Nucleus accumbens (tissue), 56 donors: Measurements from ENCODE around the gene BTBD6.
"Not testable (repeated sequence)": the region's sequence is repeated elsewhere in the genome, so short reads cannot be mapped to it uniquely, and the experiment has no call there.

ENCODE experiments used
- DNase-seq, 56 donors: peaks; one replicate each; lab custom pipeline; 2025; lab: John Stamatoyannopoulos, UW

BTBD6 gene

GRCh38 chr14:105287249-105288102 is 39.1 kb downstream of the BTBD6 start:
- no peak for DNase-seq

GRCh38 chr14:105288936-105289335 is 40.6 kb downstream of the BTBD6 start:
- DNase-seq = not testable (repeated sequence)

DNA sequence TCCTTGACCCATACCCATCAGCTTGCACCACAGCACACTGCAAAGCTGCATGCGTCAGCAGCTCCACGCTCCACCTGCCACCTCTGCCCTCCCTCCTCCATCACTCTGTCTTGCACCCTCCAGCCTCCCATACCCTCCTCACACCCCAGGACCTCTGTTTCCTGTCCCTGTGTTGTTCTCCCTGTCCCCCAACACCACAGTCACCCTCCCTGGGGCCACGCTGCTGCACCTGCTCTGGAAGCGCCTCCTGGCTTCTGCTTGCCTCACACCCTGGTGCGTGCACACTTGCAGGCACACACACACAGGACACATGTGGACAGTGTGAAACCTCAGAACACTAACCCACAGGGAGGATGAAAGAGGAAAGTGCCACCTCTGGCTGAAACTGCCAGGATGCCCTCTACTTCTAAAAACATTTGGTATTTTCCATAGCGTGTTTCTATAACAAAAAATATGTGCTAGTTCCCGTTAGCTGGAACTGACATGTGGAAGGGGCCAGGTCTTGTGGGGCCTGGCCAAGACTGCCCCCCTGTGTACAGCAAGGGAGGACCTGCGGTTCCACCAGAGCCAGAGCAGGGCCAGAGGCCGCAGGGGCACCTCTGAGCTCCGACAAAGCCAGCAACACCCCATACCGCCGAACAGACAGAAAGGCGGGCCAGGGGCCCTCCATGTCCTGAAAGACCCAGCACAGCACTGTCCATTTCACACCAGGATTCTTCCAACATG is 42.5 kb downstream of the BTBD6 start:
- no peak for DNase-seq

- DNase-seq = no peak
Observed at GRCh38 chr14:105292826-105293711, 44.7 kb downstream of the BTBD6 start.

GRCh38 chr14:105294142-105294597 is 45.8 kb downstream of the BTBD6 start:
- DNase-seq = peak in 36 of 56 donors; percentile 18 to 75 (median 46)

GRCh38 chr14:105297311-105297710 is 49.0 kb downstream of the BTBD6 start:
- DNase-seq = not testable (repeated sequence)

GRCh38 chr14:105299654-105300541 is 51.6 kb downstream of the BTBD6 start:
- no peak for DNase-seq
